ENCODE results near the gene RPUSD1. TPM values are rescaled to one million over a fixed set of nuclear protein-coding genes. Genes with fewer than 3 reads are reported as not detected.

The RPUSD1 gene
- total and polyA plus RNA-seq, 2 donors (not counting 1 experiment from before 2014, with no cell fraction given): 34.7 to 46.1 TPM

GRCh38 chr16:827513-827912 lies 39.3 kb upstream of the RPUSD1 start:
- Histone ChIP-seq H3K9me3 (ENCODE audit: control extremely low read depth in 1 of 3, control insufficient read depth in 2 of 3, insufficient read depth in 1 of 3, low read length in 2 of 3) (no peaks in the 10 kb centered on the region), H3K4me3 (ENCODE audit: control extremely low read depth in 1 of 5, extremely low read depth in 1 of 5, insufficient read depth in 1 of 5, low read depth in 2 of 5, low read length in 4 of 5) (no peak overlapping the region), H3K27ac (ENCODE audit: low read length in 2 of 2) (no peak overlapping the region), H3K4me2 (replicated peaks; ENCODE audit: low read depth, low read length, poor library complexity, severe bottlenecking) (no peak overlapping the region), H3K79me2 (ENCODE audit: control insufficient read depth, insufficient read depth, low read length) (no peaks in the 10 kb centered on the region), H3K36me3 (replicated peaks in 1 of 2; ENCODE audit: control extremely low read depth in 1 of 2, control insufficient read depth in 1 of 2, extremely low read depth in 1 of 2, insufficient read depth in 2 of 2, low read length in 1 of 2) (no peaks in the 10 kb centered on the region), H3K27me3 (replicated peaks in 1 of 4; ENCODE audit: control extremely low read depth in 1 of 4, control insufficient read depth in 3 of 4, insufficient read depth in 4 of 4, low read length in 3 of 4) (peaks cover 0 to 13% (median 0%) of the 10 kb centered on the region in 4 experiments), H3K9ac (ENCODE audit: low read length) (no peak overlapping the region), H3K4me1 (ENCODE audit: control insufficient read depth in 2 of 2, insufficient read depth in 2 of 2, low read length in 2 of 2) (no peaks in the 10 kb centered on the region), H4K20me1 (ENCODE audit: control insufficient read depth, insufficient read depth, low read length, poor library complexity, severe bottlenecking) (no peaks in the 10 kb centered on the region), H2AFZ (ENCODE audit: insufficient read depth, low read depth, low read length, poor library complexity, severe bottlenecking) (no peak overlapping the region)
- H3K27me3 Mint-ChIP-seq: peaks cover 18% of the 10 kb centered on the region
- intact Hi-C loops (cut with micrococcal nuclease): no loop called here
- ChIA-PET CTCF (no interaction called here), POLR2A (no interaction called here)
- no peak for TF ChIP-seq CTCF (IDR thresholded peaks at IDR 0.05)
- no peaks in the 10 kb centered on the region for H3K4me1 Mint-ChIP-seq
- no peak overlapping the region for H3K4me3 Mint-ChIP-seq
- no peak overlapping the region for H3K27ac Mint-ChIP-seq
- ATAC-seq (ENCODE audit: low read depth) (no peak), DNase-seq (no peak)
- no peaks in the 10 kb centered on the region for H3K9me3 Mint-ChIP-seq (ENCODE audit: insufficient read depth)
- 97% methylated on average over 23 of the region's 24 CpGs for WGBS (ENCODE audit: insufficient coverage)

DNA sequence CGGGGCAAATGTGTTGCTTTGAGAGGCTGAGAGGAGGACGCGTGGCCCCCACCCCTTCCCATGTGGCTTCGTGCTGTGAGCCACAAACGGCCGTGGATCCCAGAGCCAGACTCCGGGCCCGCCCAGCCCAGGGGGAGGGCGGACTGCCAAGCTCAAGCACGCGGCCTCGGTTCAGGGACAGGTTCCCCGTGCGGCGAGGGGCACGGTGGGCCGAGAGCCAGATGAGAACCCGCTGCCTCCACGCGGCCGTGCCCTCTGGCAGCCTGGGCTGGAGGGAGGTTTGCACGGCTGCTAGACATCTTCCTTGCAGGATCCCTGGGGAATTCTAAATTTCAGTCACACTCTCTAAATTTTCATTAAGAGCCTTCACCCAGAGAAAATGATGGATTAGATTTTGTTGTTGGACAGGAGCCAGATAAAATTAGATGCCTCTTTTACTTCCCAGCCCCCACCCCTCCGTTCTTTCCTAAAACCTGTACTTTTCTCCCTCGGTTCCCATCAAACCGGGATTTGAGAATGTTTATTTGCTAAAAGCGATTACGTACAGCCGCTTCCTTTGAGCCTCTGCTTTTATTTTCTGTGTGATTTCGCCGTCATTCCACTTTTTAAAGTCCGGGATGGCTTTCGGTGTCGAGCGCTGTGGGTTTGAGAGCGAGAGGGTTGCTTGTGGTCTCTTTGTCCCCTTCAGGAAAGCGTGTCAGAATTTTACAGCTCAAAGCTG lies 37.3 kb upstream of the RPUSD1 start:
- Histone ChIP-seq H3K4me1 (ENCODE audit: control insufficient read depth in 2 of 2, insufficient read depth in 2 of 2, low read length in 2 of 2) (no peaks in the 10 kb centered on the region), H3K27me3 (replicated peaks in 1 of 4; ENCODE audit: control extremely low read depth in 1 of 4, control insufficient read depth in 3 of 4, insufficient read depth in 4 of 4, low read length in 3 of 4) (peaks cover 0 to 7% (median 0%) of the 10 kb centered on the region in 4 experiments), H3K4me3 (ENCODE audit: control extremely low read depth in 1 of 5, extremely low read depth in 1 of 5, insufficient read depth in 1 of 5, low read depth in 2 of 5, low read length in 4 of 5) (no peak overlapping the region), H3K79me2 (ENCODE audit: control insufficient read depth, insufficient read depth, low read length) (no peaks in the 10 kb centered on the region), H4K20me1 (ENCODE audit: control insufficient read depth, insufficient read depth, low read length, poor library complexity, severe bottlenecking) (no peaks in the 10 kb centered on the region), H3K27ac (ENCODE audit: low read length in 2 of 2) (no peak overlapping the region), H3K9me3 (ENCODE audit: control extremely low read depth in 1 of 3, control insufficient read depth in 2 of 3, insufficient read depth in 1 of 3, low read length in 2 of 3) (peaks cover 0 to 4% (median 0%) of the 10 kb centered on the region in 3 donors), H2AFZ (ENCODE audit: insufficient read depth, low read depth, low read length, poor library complexity, severe bottlenecking) (no peak overlapping the region), H3K9ac (ENCODE audit: low read length) (no peak overlapping the region), H3K4me2 (replicated peaks; ENCODE audit: low read depth, low read length, poor library complexity, severe bottlenecking) (no peak overlapping the region), H3K36me3 (replicated peaks in 1 of 2; ENCODE audit: control extremely low read depth in 1 of 2, control insufficient read depth in 1 of 2, extremely low read depth in 1 of 2, insufficient read depth in 2 of 2, low read length in 1 of 2) (no peaks in the 10 kb centered on the region)
- 72% methylated on average over 34 of the region's 36 CpGs for WGBS (ENCODE audit: insufficient coverage)
- intact Hi-C loops (cut with micrococcal nuclease): no loop called here
- DNase-seq (no peak), ATAC-seq (ENCODE audit: low read depth) (no peak)
- no peak for TF ChIP-seq EZH2 (IDR thresholded peaks at IDR 0.05; ENCODE audit: borderline replicate concordance, insufficient read depth, low read depth, low read length, poor library complexity, severe bottlenecking)
- TF ChIP-seq CTCF (IDR thresholded peaks at IDR 0.05): no peak
- peaks cover 3% of the 10 kb centered on the region for H3K4me1 Mint-ChIP-seq
- peaks cover 23% of the 10 kb centered on the region for H3K27me3 Mint-ChIP-seq
- H3K4me3 Mint-ChIP-seq: no peak overlapping the region
- no peaks in the 10 kb centered on the region for H3K9me3 Mint-ChIP-seq (ENCODE audit: insufficient read depth)
- CTCF ChIA-PET: no interaction called here
- POLR2A ChIA-PET: no interaction called here
- no peak overlapping the region for H3K27ac Mint-ChIP-seq
